ENCODE data around the gene RNASE11.

GRCh38 chr14:20583908-20584307 lies 3.9 kb downstream of the RNASE11 start:
- TF ChIP-seq EZH2phosphoT487 (IDR thresholded peaks at IDR 0.05; ENCODE audit: borderline replicate concordance, low read depth, low read length) (no peak), CTCF (conservative IDR thresholded peaks at IDR 0.05; ENCODE audit: low read length) (no peak)
